HG03342 (cell line): ENCODE data around the gene F10.
"Not testable (repeated sequence)": the region's sequence is repeated elsewhere in the genome, so short reads cannot be mapped to it uniquely, and the experiment has no call there.

Source experiments
- ATAC-seq: cut with Tn5 transposase; IDR thresholded peaks from one replicate; pipeline ENCODE4 v1.9.1; 2021; ENCODE audit warnings: mild to moderate bottlenecking, moderate library complexity; ENCODE audit not compliant: unreplicated experiment

Gene F10

GRCh38 chr13:113098162-113098732 lies 24.4 kb upstream of the F10 start:
- no peak for ATAC-seq

- ATAC-seq = no peak
Measured at GRCh38 chr13:113099142-113099541, 23.5 kb upstream of the F10 start.

GRCh38 chr13:113102302-113102701 lies 20.3 kb upstream of the F10 start:
- ATAC-seq = not testable (repeated sequence)

- no peak for ATAC-seq
Measured at GRCh38 chr13:113102727-113103126, 19.9 kb upstream of the F10 start.

- ATAC-seq = no peak
Measured at GRCh38 chr13:113103646-113104045, 19.0 kb upstream of the F10 start.

- ATAC-seq = no peak
Measured at GRCh38 chr13:113105032-113105920, 17.3 kb upstream of the F10 start, which contains the start of gene F7. Gene F7 (plus strand): TSS chr13:113105791. CDS start chr13:113105842, 51 bp downstream.

GRCh38 chr13:113105921-113106452 lies 16.6 kb upstream of the F10 start:
- ATAC-seq = no peak

GRCh38 chr13:113106711-113107351 lies 15.8 kb upstream of the F10 start:
- ATAC-seq = no peak

GRCh38 chr13:113108521-113108920 lies 14.1 kb upstream of the F10 start:
- not testable (repeated sequence) for ATAC-seq

GRCh38 chr13:113109151-113110047 lies 13.2 kb upstream of the F10 start:
- no peak for ATAC-seq

- ATAC-seq = no peak
Measured at GRCh38 chr13:113110048-113110851, 12.3 kb upstream of the F10 start.

- no peak for ATAC-seq
Measured at GRCh38 chr13:113110852-113111315, 11.7 kb upstream of the F10 start.

GRCh38 chr13:113111821-113112220 lies 10.8 kb upstream of the F10 start:
- ATAC-seq = not testable (repeated sequence)

- not testable (repeated sequence) for ATAC-seq
Measured at GRCh38 chr13:113112475-113112874, 10.1 kb upstream of the F10 start.

- no peak for ATAC-seq
Measured at GRCh38 chr13:113112893-113113845, 9.4 kb upstream of the F10 start.

GRCh38 chr13:113113846-113114271 lies 8.7 kb upstream of the F10 start:
- ATAC-seq = no peak

- no peak for ATAC-seq
Measured at GRCh38 chr13:113114511-113115362, 7.9 kb upstream of the F10 start.
